Transverse colon (tissue), 3 donors: ENCODE measurements around the gene C11orf91.
"Not testable (repeated sequence)": the region's sequence is repeated elsewhere in the genome, so short reads cannot be mapped to it uniquely, and the experiment has no call there.

ENCODE experiments used
- CTCF ChIP-seq, 5 experiments: fragments of 200-600 bp in 3 of 5; fragments of 450-650 bp in 2 of 5; sonication (generic) in 3 of 5; IDR thresholded peaks; 1 replicate in 2 of 5; 2 replicates in 3 of 5; pipeline ENCODE4 v1.5.1; 2016 to 2017; ENCODE audit warnings: antibody characterized with exemption in 5 of 5, inconsistent platforms in 3 of 5, mild to moderate bottlenecking in 2 of 5, moderate library complexity in 1 of 5
- POLR2A ChIP-seq: fragments of 450-650 bp; IDR thresholded peaks from one replicate; pipeline ENCODE4 v1.6.1; 2016; ENCODE audit warnings: antibody characterized with exemption, mild to moderate bottlenecking, moderate library complexity

DNA sequence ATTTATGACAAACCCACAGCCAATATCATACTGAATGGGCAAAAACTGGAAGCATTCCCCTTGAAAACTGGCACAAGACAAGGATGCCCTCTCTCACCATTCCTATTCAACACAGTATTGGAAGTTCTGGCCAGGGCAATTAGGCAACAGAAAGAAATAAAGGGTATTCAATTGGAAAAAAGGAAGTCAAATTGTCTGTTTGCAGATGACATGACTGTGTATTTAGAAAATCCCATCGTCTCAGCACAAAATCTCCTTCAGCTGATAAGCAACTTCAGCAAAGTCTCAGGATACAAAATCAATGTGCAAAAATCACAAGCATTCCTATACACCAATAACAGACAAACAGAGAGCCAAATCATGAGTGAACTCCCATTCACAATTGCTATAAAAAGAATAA lies 26.9 kb upstream of the C11orf91 start:
- not testable (repeated sequence) for TF ChIP-seq CTCF (IDR thresholded peaks at IDR 0.05); POLR2A
